Measurements from ENCODE around the gene BEND6. TPM values are rescaled to one million over a fixed set of nuclear protein-coding genes. Genes with fewer than 3 reads are reported as not detected.

Gene BEND6
- total and polyA plus RNA-seq, 2 of the 8 experiments (the other 6 are each of a cell fraction or from before 2014, with no cell fraction given) = 0.71 to 2.1 TPM

- DNase-seq (ENCODE audit: low read depth in 1 of 2, low spot score in 2 of 2) = no peak
- Histone ChIP-seq H3K56ac (replicated peaks; ENCODE audit: insufficient read length, low read depth, low read length) (no peak overlapping the region), H3K27me3 (replicated peaks in 1 of 4; ENCODE audit: control insufficient read depth in 3 of 4, extremely low read depth in 1 of 4, insufficient read depth in 3 of 4, low read length in 3 of 4) (no peaks in the 10 kb centered on the region), H3K14ac (ENCODE audit: insufficient read length) (no peak overlapping the region), H4K8ac (ENCODE audit: extremely low read depth, insufficient read depth, low read length) (no peak overlapping the region), H4K20me1 (replicated peaks in 1 of 2; ENCODE audit: control insufficient read depth in 1 of 2, insufficient read depth in 2 of 2, low read length in 2 of 2) (no peaks in the 10 kb centered on the region), H3K4me3 (ENCODE audit: extremely low read depth in 1 of 4, insufficient read depth in 2 of 4, low read depth in 3 of 4, low read length in 4 of 4) (no peak overlapping the region), H2AK5ac (ENCODE audit: low read depth, low read length) (no peak overlapping the region), H2BK12ac (ENCODE audit: low read depth, low read length) (no peak overlapping the region), H4K5ac (ENCODE audit: insufficient read length, low read depth, low read length) (no peak overlapping the region), H2BK15ac (ENCODE audit: low read length) (no peak overlapping the region), H3K79me2 (ENCODE audit: control insufficient read depth in 1 of 2, insufficient read depth in 2 of 2, low read length in 2 of 2) (no peaks in the 10 kb centered on the region), H3K4me2 (ENCODE audit: insufficient read depth in 1 of 2, low read depth in 2 of 2, low read length in 2 of 2) (no peak overlapping the region), H2BK5ac (ENCODE audit: low read depth, low read length) (no peak overlapping the region), H4K91ac (replicated peaks; ENCODE audit: insufficient read length, low read length) (no peak overlapping the region), H3K23me2 (ENCODE audit: low read depth, low read length) (peaks cover 5% of the 10 kb centered on the region), H3K9me3 (ENCODE audit: insufficient read depth in 2 of 2, low read depth in 1 of 2, low read length in 1 of 2) (no peaks in the 10 kb centered on the region), H3K79me1 (ENCODE audit: low read depth, low read length) (no peaks in the 10 kb centered on the region), H3K18ac (ENCODE audit: extremely low read depth, low read length) (no peak overlapping the region), H3K4me1 (replicated peaks in 1 of 4; ENCODE audit: control insufficient read depth in 3 of 4, insufficient read depth in 4 of 4, low read length in 3 of 4) (peaks cover 0 to 4% (median 3%) of the 10 kb centered on the region in 4 experiments; a peak in 3 of 7 replicates), H3K4ac (replicated peaks; ENCODE audit: insufficient read length, low read depth, low read length) (no peak overlapping the region), H2AFZ (ENCODE audit: low read length) (no peak overlapping the region), H3K27ac (ENCODE audit: low read depth, low read length) (no peak overlapping the region), H2BK120ac (replicated peaks; ENCODE audit: low read depth, low read length) (no peak overlapping the region), H3K36me3 (ENCODE audit: control insufficient read depth in 2 of 4, insufficient read depth in 4 of 4, low read length in 3 of 4) (no peaks in the 10 kb centered on the region), H3K9ac (replicated peaks in 1 of 4; ENCODE audit: extremely low read depth in 1 of 4, low read depth in 3 of 4, low read length in 3 of 4) (no peak overlapping the region), H2BK20ac (ENCODE audit: low read length) (no peak overlapping the region), H3K23ac (ENCODE audit: insufficient read length) (no peak overlapping the region)
- no peak for FAIRE-seq
- ChIA-PET CTCF (ENCODE audit: partially characterized antibody) (interaction anchor here (0.7 to 3.8 kb wide), 8 partner anchors 28 to 72 kb away, joined by 3 to 13 read pairs (median 3); no protein-coding TSS in a partner anchor), POLR2A (ENCODE audit: partially characterized antibody) (interaction anchor here (3.0 kb wide), 1 partner anchor 8 kb away, joined by 6 read pairs; no protein-coding TSS in a partner anchor)
- 90% methylated on average over 4 of the region's 4 CpGs; no CpG with 5 or more reads in 1 of the 2 experiments for WGBS, 2 experiments (ENCODE audit: extremely low coverage in 1 of 2, insufficient coverage in 1 of 2, insufficient read length in 1 of 2, insufficient replicate concordance in 2 of 2, low coverage in 1 of 2, low lambda C conversion rate in 2 of 2, missing lambda C conversion rate in 1 of 2)
- no peak for TF ChIP-seq SP2 (IDR thresholded peaks at IDR 0.05; ENCODE audit: low read length)
- TF ChIP-seq EZH2 (IDR thresholded peaks at IDR 0.05; ENCODE audit: low read depth, low read length, severe bottlenecking) = no peak
- no peak for TF ChIP-seq SIRT6 (IDR thresholded peaks at IDR 0.05; ENCODE audit: low read length)
- no peak for TF ChIP-seq TBP (IDR thresholded peaks at IDR 0.05; ENCODE audit: low read depth, low read length)
Observed at GRCh38 chr6:56959938-56960337, 5.0 kb downstream of the BEND6 start.
